ENCODE results near the gene RNF11.

DNA sequence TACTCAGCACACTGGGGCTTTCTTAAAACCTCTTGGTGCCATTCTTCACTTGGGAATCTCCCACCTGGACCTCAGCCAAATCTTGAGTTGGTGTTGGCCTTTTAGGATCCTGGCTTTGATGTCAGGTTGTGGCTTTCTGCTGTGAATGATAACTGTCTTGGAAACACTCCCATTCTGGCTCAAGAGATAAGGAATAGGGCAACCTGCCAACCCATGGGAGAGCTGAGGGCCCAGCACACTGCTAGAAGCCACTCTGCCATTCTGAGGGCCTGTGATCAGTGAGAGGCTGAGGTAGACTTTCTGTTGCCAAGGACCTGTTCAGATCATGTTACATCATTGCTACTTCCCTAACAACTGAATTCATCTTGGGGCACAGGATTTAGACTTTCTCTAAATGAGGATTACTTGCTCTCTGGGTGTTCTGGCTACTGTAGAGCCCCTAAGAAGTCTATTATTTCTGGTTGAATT lies 48.4 kb downstream of the RNF11 start:
- TF ChIP-seq, protein P1, sequence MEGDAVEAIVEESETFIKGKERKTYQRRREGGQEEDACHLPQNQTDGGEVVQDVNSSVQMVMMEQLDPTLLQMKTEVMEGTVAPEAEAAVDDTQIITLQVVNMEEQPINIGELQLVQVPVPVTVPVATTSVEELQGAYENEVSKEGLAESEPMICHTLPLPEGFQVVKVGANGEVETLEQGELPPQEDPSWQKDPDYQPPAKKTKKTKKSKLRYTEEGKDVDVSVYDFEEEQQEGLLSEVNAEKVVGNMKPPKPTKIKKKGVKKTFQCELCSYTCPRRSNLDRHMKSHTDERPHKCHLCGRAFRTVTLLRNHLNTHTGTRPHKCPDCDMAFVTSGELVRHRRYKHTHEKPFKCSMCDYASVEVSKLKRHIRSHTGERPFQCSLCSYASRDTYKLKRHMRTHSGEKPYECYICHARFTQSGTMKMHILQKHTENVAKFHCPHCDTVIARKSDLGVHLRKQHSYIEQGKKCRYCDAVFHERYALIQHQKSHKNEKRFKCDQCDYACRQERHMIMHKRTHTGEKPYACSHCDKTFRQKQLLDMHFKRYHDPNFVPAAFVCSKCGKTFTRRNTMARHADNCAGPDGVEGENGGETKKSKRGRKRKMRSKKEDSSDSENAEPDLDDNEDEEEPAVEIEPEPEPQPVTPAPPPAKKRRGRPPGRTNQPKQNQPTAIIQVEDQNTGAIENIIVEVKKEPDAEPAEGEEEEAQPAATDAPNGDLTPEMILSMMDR (IDR thresholded peaks at IDR 0.05; ENCODE audit: poor library complexity, severe bottlenecking) = no peak
- TF ChIP-seq TAF1 (IDR thresholded peaks at IDR 0.05; ENCODE audit: low read depth) = no peak
- TF ChIP-seq EZH2 (IDR thresholded peaks at IDR 0.05; ENCODE audit: borderline replicate concordance, insufficient read depth, low read length, poor library complexity, severe bottlenecking) = no peak
- no peak for TF ChIP-seq POLR2AphosphoS5 (IDR thresholded peaks at IDR 0.05)
- no peak for TF ChIP-seq RAD21 (conservative IDR thresholded peaks at IDR 0.05)
- no peak for TF ChIP-seq EP300 (conservative IDR thresholded peaks at IDR 0.05; ENCODE audit: poor library complexity, severe bottlenecking)
- TF ChIP-seq, protein P2, sequence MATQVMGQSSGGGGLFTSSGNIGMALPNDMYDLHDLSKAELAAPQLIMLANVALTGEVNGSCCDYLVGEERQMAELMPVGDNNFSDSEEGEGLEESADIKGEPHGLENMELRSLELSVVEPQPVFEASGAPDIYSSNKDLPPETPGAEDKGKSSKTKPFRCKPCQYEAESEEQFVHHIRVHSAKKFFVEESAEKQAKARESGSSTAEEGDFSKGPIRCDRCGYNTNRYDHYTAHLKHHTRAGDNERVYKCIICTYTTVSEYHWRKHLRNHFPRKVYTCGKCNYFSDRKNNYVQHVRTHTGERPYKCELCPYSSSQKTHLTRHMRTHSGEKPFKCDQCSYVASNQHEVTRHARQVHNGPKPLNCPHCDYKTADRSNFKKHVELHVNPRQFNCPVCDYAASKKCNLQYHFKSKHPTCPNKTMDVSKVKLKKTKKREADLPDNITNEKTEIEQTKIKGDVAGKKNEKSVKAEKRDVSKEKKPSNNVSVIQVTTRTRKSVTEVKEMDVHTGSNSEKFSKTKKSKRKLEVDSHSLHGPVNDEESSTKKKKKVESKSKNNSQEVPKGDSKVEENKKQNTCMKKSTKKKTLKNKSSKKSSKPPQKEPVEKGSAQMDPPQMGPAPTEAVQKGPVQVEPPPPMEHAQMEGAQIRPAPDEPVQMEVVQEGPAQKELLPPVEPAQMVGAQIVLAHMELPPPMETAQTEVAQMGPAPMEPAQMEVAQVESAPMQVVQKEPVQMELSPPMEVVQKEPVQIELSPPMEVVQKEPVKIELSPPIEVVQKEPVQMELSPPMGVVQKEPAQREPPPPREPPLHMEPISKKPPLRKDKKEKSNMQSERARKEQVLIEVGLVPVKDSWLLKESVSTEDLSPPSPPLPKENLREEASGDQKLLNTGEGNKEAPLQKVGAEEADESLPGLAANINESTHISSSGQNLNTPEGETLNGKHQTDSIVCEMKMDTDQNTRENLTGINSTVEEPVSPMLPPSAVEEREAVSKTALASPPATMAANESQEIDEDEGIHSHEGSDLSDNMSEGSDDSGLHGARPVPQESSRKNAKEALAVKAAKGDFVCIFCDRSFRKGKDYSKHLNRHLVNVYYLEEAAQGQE (IDR thresholded peaks at IDR 0.05; ENCODE audit: borderline replicate concordance) = no peak
